Right lobe of liver (tissue), 6 donors: ENCODE results near the gene GJC1. TPM values are rescaled to one million over a fixed set of nuclear protein-coding genes. Genes with fewer than 3 reads are reported as not detected.

ENCODE experiments used
- ATAC-seq, 4 donors: fragments of 200-7000 bp; cut with Tn5 transposase; one replicate each; pipeline ENCODE4 v1.9.1; 2020; ENCODE audit warnings: mild to moderate bottlenecking in 4 of 4, moderate library complexity in 4 of 4
- DNase-seq, 3 donors: peaks; one replicate each; pipeline ENCODE4 v3.0.0-alpha.2; 2020
- H3K27ac ChIP-seq, 3 donors: fragments of 200-600 bp; one replicate each; pipeline ENCODE4 v1.8.0; 2022
- H3K27me3 ChIP-seq, 2 donors: fragments of 200-600 bp; one replicate each; pipeline ENCODE4 v1.8.0; 2022
- H3K36me3 ChIP-seq, 4 donors: fragments of 200-600 bp; sonication (generic) in 1 of 4; one replicate each; pipeline versions ENCODE4 v1.5.1 to v1.8.0; 2017 to 2022; ENCODE audit warnings: control low read depth in 1 of 4
- H3K4me1 ChIP-seq, 4 donors: fragments of 200-600 bp; sonication (generic) in 1 of 4; one replicate each; pipeline versions ENCODE4 v1.5.1 to v1.8.0; 2017 to 2022; ENCODE audit warnings: control low read depth in 1 of 4
- H3K4me3 ChIP-seq, 3 donors: fragments of 200-600 bp; one replicate each; pipeline ENCODE4 v1.8.0; 2022
- H3K9me3 ChIP-seq, 4 donors: fragments of 200-600 bp; sonication (generic) in 1 of 4; one replicate each; pipeline versions ENCODE4 v1.5.1 to v1.8.0; 2017 to 2022; ENCODE audit warnings: control low read depth in 1 of 4
- CTCF ChIP-seq, 4 donors: fragments of 200-600 bp in 3 of 4; fragments of 450-650 bp in 1 of 4; IDR thresholded peaks; one replicate each; pipeline versions ENCODE4 v1.5.1 to v1.8.0; 2016 to 2022; ENCODE audit warnings: antibody characterized with exemption in 4 of 4, mild to moderate bottlenecking in 2 of 4
- POLR2A ChIP-seq: fragments of 450-650 bp; IDR thresholded peaks from one replicate; pipeline ENCODE4 v1.6.1; 2017; ENCODE audit warnings: antibody characterized with exemption, mild to moderate bottlenecking
- WGBS: methylation state at CpG from one replicate; pipeline ENCODE4 v1.1.6; 2018; ENCODE audit warnings: low coverage, low lambda C conversion rate; ENCODE audit not compliant: insufficient coverage; ENCODE audit errors: missing lambda C conversion rate; 5-methylcytosine and 5-hydroxymethylcytosine counted together
- intact Hi-C, 2 donors: fragments of 100-400 bp; cut with DNase I; formaldehyde crosslinking; loops; one replicate each; pipeline versions ENCODE4 v1.11.2 to v1.14.1; 2022
- total RNA-seq, 6 experiments: library from RNA; depleted of rRNA in 2 of 6; stranded (reverse); fragments of >200 nt in 2 of 6; fragmentation: NEBNext Ultra II Directional in 3 of 6; extraction: Animal tissue kit (Norgen Biotek cat#: 25700) in 3 of 6; gene quantifications; one replicate each; pipeline versions ENCODE4 v1.1.0 to v1.2.4, GENCODE V29; 2016 to 2023
- donor health status: DM: no; HTN: yes; CAD: no.
- donor health status: DM: no; HTN: no; CAD: no.
- donor health status: DM: no; HTN: no; CAD: no.
- donor health status: DM: no; HTN: yes; CAD: no.
- donor health status: DM: no; HTN: yes; CAD: no.

Gene GJC1
- total RNA-seq, 6 experiments from 2014 or later = 0.18 to 0.84 (median 0.33) TPM

GRCh38 chr17:44850025-44850424 lies 19.9 kb upstream of the GJC1 start:
- no peak for DNase-seq
- peaks cover 5 to 40% (median 23%) of the 10 kb centered on the region in 4 donors for H3K36me3 ChIP-seq
- TF ChIP-seq CTCF (IDR thresholded peaks at IDR 0.05) (no peak), POLR2A (no peak)
- no peak overlapping the region for H3K4me3 ChIP-seq
- no peak overlapping the region for H3K27ac ChIP-seq
- no peaks in the 10 kb centered on the region for H3K4me1 ChIP-seq
- ATAC-seq = no peak
- no peaks in the 10 kb centered on the region for H3K9me3 ChIP-seq
- H3K27me3 ChIP-seq = no peaks in the 10 kb centered on the region
- 80% methylated on average over 2 of the region's 7 CpGs for WGBS
- intact Hi-C loops = no loop called here

- ATAC-seq = no peak
- intact Hi-C loops = no loop called here
Observed at GRCh38 chr17:44848961-44849489, 18.9 kb upstream of the GJC1 start.

GRCh38 chr17:44848257-44848795 lies 18.2 kb upstream of the GJC1 start:
- H3K27me3 ChIP-seq = no peaks in the 10 kb centered on the region
- H3K27ac ChIP-seq = no peak overlapping the region
- no peak for DNase-seq
- no peaks in the 10 kb centered on the region for H3K9me3 ChIP-seq
- no peaks in the 10 kb centered on the region for H3K4me1 ChIP-seq
- intact Hi-C loops = no loop called here
- WGBS = 56% methylated on average over 6 of the region's 6 CpGs
- H3K4me3 ChIP-seq = no peak overlapping the region
- peaks cover 0 to 23% (median 12%) of the 10 kb centered on the region in 4 donors for H3K36me3 ChIP-seq
- ATAC-seq = peak in 1 of 4 donors; percentile 15
- TF ChIP-seq CTCF (IDR thresholded peaks at IDR 0.05) (no peak), POLR2A (no peak)

More at GRCh38 chr17:44848961-44849489, 18.9 kb upstream of the GJC1 start:
- Histone ChIP-seq H3K4me1 (no peaks in the 10 kb centered on the region), H3K36me3 (peaks cover 0 to 30% (median 17%) of the 10 kb centered on the region in 4 donors), H3K9me3 (no peaks in the 10 kb centered on the region), H3K27ac (no peak overlapping the region), H3K4me3 (no peak overlapping the region), H3K27me3 (no peaks in the 10 kb centered on the region)
- WGBS = 92% methylated on average over 4 of the region's 12 CpGs
- TF ChIP-seq POLR2A = no peak
- TF ChIP-seq CTCF (IDR thresholded peaks at IDR 0.05) = no peak
- DNase-seq = no peak

- no peaks in the 10 kb centered on the region for H3K9me3 ChIP-seq
- DNase-seq (no peak), ATAC-seq (no peak)
- H3K27ac ChIP-seq = no peak within 1 kb of the TSS
- H3K36me3 ChIP-seq = peaks cover 0 to 17% (median 8%) of the 10 kb centered on the region in 4 donors
- intact Hi-C loops = no loop called here
- no peaks in the 10 kb centered on the region for H3K27me3 ChIP-seq
- no peak within 1 kb of the TSS for H3K4me3 ChIP-seq
- TF ChIP-seq POLR2A = no peak
- TF ChIP-seq CTCF (IDR thresholded peaks at IDR 0.05) = no peak
- WGBS = 64% methylated on average over 1 of the region's 2 CpGs
- no peaks in the 10 kb centered on the region for H3K4me1 ChIP-seq
Observed at GRCh38 chr17:44847586-44847985, 17.5 kb upstream of the GJC1 start, which contains the start of gene HIGD1B. Gene HIGD1B (plus strand): TSS chr17:44847883. CDS start chr17:44848153, 270 bp downstream.
